Mesothelial cell of epicardium (in vitro differentiated cells): ENCODE data around the gene TANGO6. TPM values are rescaled to one million over a fixed set of nuclear protein-coding genes. Genes with fewer than 3 reads are reported as not detected.

ENCODE experiments used
- DNase-seq, 2 experiments: peaks; one replicate each; pipeline ENCODE4 v3.0.0; 2021; ENCODE audit warnings: low spot score in 2 of 2; ENCODE audit not compliant: unreplicated experiment in 2 of 2
- H3K27ac Mint-ChIP-seq: 2 replicates; pipeline ENCODE4 v1.8.0; 2021; ENCODE audit warnings: mixed read lengths
- H3K27me3 Mint-ChIP-seq: 2 replicates; pipeline ENCODE4 v1.8.0; 2021; ENCODE audit warnings: low read depth, mixed read lengths
- H3K36me3 Mint-ChIP-seq: 2 replicates; pipeline ENCODE4 v1.8.0; 2021; ENCODE audit warnings: mixed read lengths
- H3K4me1 Mint-ChIP-seq: 2 replicates; pipeline ENCODE4 v1.8.0; 2021; ENCODE audit warnings: mixed read lengths
- H3K4me3 Mint-ChIP-seq: 2 replicates; pipeline ENCODE4 v1.8.0; 2021; ENCODE audit warnings: mild to moderate bottlenecking, moderate library complexity, mixed read lengths
- H3K9me3 Mint-ChIP-seq: 2 replicates; pipeline ENCODE4 v1.8.0; 2021; ENCODE audit warnings: mixed read lengths
- total RNA-seq: library from RNA; stranded (reverse); gene quantifications from 3 replicates; pipeline ENCODE4 v1.2.1, GENCODE V29; 2021
- TF ChIP-seq, protein P1 (sequence below): fragments of 200-600 bp; sonication (generic); IDR thresholded peaks from one replicate; pipeline ENCODE4 v1.5.0; 2021; ENCODE audit warnings: antibody characterized with exemption; ENCODE audit not compliant: unreplicated experiment

TANGO6 gene
- total RNA-seq, 1 donor from 2014 or later = 12.8 TPM

DNA sequence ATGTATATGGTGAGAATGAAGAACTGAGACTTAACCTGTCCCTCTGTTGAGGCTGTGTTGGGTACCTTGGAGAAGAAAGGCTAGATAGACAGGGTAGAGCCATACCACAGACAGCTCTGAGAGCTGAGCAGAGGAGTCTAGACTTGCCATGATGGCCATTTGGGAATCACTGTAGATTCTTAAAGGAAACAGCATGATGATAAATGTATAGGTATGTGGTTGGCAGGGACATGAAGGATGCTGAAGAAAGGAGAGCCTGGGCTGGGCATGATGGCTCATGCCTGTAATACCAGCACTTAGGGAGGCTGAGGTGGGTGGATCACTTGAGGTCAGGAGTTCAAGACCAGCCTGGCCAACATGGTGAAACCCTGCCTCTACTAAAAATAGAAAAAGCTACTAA, 147.7 kb downstream of the TANGO6 start:
- TF ChIP-seq, protein P1, sequence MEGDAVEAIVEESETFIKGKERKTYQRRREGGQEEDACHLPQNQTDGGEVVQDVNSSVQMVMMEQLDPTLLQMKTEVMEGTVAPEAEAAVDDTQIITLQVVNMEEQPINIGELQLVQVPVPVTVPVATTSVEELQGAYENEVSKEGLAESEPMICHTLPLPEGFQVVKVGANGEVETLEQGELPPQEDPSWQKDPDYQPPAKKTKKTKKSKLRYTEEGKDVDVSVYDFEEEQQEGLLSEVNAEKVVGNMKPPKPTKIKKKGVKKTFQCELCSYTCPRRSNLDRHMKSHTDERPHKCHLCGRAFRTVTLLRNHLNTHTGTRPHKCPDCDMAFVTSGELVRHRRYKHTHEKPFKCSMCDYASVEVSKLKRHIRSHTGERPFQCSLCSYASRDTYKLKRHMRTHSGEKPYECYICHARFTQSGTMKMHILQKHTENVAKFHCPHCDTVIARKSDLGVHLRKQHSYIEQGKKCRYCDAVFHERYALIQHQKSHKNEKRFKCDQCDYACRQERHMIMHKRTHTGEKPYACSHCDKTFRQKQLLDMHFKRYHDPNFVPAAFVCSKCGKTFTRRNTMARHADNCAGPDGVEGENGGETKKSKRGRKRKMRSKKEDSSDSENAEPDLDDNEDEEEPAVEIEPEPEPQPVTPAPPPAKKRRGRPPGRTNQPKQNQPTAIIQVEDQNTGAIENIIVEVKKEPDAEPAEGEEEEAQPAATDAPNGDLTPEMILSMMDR = no peak
- H3K27me3 Mint-ChIP-seq = no peaks in the 10 kb centered on the region
- H3K9me3 Mint-ChIP-seq = peaks cover 4% of the 10 kb centered on the region
- peaks cover 4% of the 10 kb centered on the region for H3K4me1 Mint-ChIP-seq
- H3K36me3 Mint-ChIP-seq = no peaks in the 10 kb centered on the region
- no peak for DNase-seq
- H3K4me3 Mint-ChIP-seq = no peak overlapping the region
- no peak overlapping the region for H3K27ac Mint-ChIP-seq

DNA sequence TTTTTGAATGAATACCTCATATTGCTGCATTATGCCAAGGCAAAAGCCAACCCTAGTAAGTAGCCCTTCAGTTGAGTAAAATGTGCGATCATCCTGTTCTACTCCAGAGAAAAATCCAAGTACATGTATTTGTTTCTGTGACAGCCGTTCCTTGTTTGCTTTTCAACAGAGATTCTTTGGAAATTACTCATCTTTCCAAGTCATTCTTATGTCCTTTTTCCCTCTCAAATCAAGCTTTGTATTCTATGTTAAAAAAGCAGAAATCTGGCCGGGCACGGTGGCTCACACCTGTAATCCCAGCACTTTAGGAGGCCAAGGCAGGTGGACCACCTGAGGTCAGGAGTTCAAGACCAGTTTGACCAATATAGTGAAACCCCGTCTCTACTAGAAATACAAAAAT, 149.2 kb downstream of the TANGO6 start:
- no peak for DNase-seq
- H3K9me3 Mint-ChIP-seq = peaks cover 4% of the 10 kb centered on the region
- peaks cover 4% of the 10 kb centered on the region for H3K4me1 Mint-ChIP-seq
- no peak overlapping the region for H3K4me3 Mint-ChIP-seq
- no peak overlapping the region for H3K27ac Mint-ChIP-seq
- TF ChIP-seq, protein P1 = no peak
- H3K36me3 Mint-ChIP-seq = no peaks in the 10 kb centered on the region
- H3K27me3 Mint-ChIP-seq = no peaks in the 10 kb centered on the region

DNA sequence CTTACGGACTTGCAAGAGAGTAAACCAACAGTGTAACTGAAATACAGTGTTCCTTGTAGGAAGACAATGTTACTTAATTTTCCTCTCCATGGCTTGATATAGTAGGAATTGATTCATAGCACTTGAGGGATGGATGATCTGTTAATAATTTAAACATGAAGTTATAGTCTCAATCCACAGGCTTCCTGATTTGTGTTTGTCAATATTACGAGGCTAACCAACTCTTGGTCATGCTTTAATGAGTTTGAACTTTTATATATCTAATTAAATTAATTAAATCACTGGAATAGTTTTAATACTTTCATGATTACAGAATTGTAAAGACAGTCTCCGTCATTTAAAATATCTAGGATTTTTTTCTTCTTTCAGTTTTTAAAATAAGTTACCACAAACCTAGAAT, 150.1 kb downstream of the TANGO6 start:
- Mint-ChIP-seq H3K27ac (no peak overlapping the region), H3K36me3 (no peaks in the 10 kb centered on the region), H3K4me3 (no peak overlapping the region), H3K9me3 (peaks cover 4% of the 10 kb centered on the region), H3K27me3 (no peaks in the 10 kb centered on the region), H3K4me1 (peaks cover 4% of the 10 kb centered on the region)
- TF ChIP-seq, protein P1 = no peak
- DNase-seq = no peak

DNA sequence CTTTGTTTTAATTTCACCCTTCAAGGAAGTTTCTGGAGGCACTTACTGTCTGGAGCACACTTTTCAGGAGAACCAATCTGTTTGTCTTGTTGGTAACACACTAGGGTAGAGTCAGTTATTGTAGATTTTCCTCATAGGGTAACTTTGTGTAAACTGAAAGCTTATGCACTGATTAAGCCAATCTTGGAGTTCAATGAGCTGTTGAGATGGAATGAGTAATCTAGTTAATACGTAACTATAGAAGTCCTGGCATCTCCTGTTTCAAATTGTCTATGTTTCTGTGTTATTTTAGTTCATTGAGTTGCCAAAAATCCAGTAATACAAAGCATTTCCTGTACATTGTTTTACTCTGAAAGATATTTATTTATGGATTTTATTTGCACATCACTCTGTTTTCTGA, 150.6 kb downstream of the TANGO6 start:
- TF ChIP-seq, protein P1 = no peak
- peaks cover 4% of the 10 kb centered on the region for H3K9me3 Mint-ChIP-seq
- H3K27ac Mint-ChIP-seq = no peak overlapping the region
- H3K36me3 Mint-ChIP-seq = no peaks in the 10 kb centered on the region
- H3K4me1 Mint-ChIP-seq = peaks cover 4% of the 10 kb centered on the region
- H3K27me3 Mint-ChIP-seq = no peaks in the 10 kb centered on the region
- H3K4me3 Mint-ChIP-seq = no peak overlapping the region
- DNase-seq = no peak

DNA sequence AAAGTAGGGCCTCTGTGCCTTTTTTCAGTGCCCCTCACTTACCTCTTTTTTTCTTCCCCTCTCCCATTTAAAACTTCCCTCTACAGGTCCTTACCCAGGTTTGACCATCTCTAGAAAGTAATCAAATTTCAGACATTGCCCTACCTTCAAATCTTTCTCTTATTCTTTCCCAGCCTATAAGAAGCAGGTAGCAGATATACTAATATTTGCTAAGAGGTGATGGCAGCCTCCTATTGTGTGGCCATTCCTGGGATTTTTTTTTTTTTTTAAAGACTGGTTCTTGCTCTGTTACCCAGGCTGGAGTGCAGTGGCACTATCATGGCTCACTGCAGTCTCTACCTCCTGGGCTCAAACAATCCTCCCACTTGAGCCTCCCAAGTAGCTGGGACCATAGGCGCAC, 151.0 kb downstream of the TANGO6 start:
- no peak for DNase-seq
- TF ChIP-seq, protein P1 = no peak
- H3K36me3 Mint-ChIP-seq = no peaks in the 10 kb centered on the region
- H3K27ac Mint-ChIP-seq = no peak overlapping the region
- peaks cover 4% of the 10 kb centered on the region for H3K4me1 Mint-ChIP-seq
- H3K4me3 Mint-ChIP-seq = no peak overlapping the region
- no peaks in the 10 kb centered on the region for H3K27me3 Mint-ChIP-seq
- peaks cover 2% of the 10 kb centered on the region for H3K9me3 Mint-ChIP-seq

DNA sequence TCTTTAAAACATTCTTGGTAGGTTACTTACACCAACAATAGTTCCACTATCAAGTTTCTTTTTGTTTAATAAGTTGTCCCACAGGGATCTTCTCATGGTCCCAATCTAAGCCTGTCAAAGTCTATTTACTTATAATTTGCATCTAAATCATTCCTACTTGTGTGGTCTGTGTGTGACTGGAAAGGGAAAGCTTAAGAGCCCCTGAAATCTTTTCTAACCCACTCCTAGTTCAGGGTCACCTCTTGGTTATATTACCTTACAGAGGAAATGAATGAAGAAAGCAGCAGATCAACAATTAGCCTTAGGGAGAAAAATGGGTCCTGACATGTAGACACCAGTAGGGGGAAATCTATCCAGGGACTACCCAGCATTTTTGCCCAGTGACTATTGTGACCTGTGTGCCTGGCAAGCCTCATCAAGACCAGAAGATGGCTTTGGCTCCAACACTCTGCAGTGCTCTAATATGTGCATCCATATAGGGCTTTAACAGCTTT, 151.7 kb downstream of the TANGO6 start:
- Mint-ChIP-seq H3K4me1 (peaks cover 4% of the 10 kb centered on the region), H3K9me3 (no peaks in the 10 kb centered on the region), H3K36me3 (no peaks in the 10 kb centered on the region), H3K27ac (no peak overlapping the region), H3K27me3 (no peaks in the 10 kb centered on the region), H3K4me3 (no peak overlapping the region)
- no peak for DNase-seq
- TF ChIP-seq, protein P1 = no peak
